ENCODE data around the gene CACNA1A. TPM values are rescaled to one million over a fixed set of nuclear protein-coding genes. Genes with fewer than 3 reads are reported as not detected.

CACNA1A gene
- total RNA-seq, 1 donor from 2014 or later = 16.5 TPM

DNA sequence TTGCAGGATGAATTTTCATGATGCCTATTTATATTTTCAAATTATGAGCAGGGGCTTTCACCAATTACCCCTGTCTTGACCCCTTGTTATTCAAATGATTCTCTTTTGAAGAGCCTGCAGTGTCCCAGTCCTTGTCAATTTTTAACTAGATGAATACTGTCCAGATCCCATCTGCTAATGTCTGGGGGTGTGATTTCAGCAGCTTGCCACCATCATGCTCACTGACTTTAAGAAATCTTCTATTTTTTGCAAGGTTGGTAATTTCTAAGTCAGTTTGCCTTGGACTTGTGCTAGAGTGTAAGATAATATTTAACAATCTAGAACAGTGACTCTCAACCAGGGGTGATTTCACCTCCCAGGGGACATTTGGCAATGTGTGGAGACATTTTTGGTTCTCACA is 106.0 kb downstream of the CACNA1A start:
- H3K27ac Mint-ChIP-seq = no peak overlapping the region
- no peaks in the 10 kb centered on the region for H3K36me3 Mint-ChIP-seq
- peaks cover 6% of the 10 kb centered on the region for H3K9me3 Mint-ChIP-seq
- H3K27me3 Mint-ChIP-seq (ENCODE audit: insufficient read depth, low read depth) = peaks cover 4% of the 10 kb centered on the region
- H3K4me3 ChIP-seq = no peak overlapping the region
- no peaks in the 10 kb centered on the region for H3K79me2 ChIP-seq (ENCODE audit: low read depth)
- H3K9me3 ChIP-seq (ENCODE audit: low read depth) = no peaks in the 10 kb centered on the region
- no peaks in the 10 kb centered on the region for H3F3A ChIP-seq (ENCODE audit: low read depth)
- H3K27ac ChIP-seq = no peak overlapping the region
- H3K9ac ChIP-seq = no peak overlapping the region
- no peaks in the 10 kb centered on the region for H3K27me3 ChIP-seq
- H2AFZ ChIP-seq (replicated peaks) = no peak overlapping the region
- H3K36me3 ChIP-seq = no peaks in the 10 kb centered on the region
- no peak overlapping the region for H3K4me2 ChIP-seq
- DNase-seq (ENCODE audit: low spot score) = no peak
- H4K20me1 ChIP-seq (ENCODE audit: low read depth) = no peaks in the 10 kb centered on the region
- peaks cover 23% of the 10 kb centered on the region for H3K4me1 Mint-ChIP-seq
- peaks cover 4% of the 10 kb centered on the region for H3K4me1 ChIP-seq
- no peak for TF ChIP-seq EZH2 (IDR thresholded peaks at IDR 0.05)
- no peak for TF ChIP-seq EZH2phosphoT487 (IDR thresholded peaks at IDR 0.05)
- TF ChIP-seq, protein P1, sequence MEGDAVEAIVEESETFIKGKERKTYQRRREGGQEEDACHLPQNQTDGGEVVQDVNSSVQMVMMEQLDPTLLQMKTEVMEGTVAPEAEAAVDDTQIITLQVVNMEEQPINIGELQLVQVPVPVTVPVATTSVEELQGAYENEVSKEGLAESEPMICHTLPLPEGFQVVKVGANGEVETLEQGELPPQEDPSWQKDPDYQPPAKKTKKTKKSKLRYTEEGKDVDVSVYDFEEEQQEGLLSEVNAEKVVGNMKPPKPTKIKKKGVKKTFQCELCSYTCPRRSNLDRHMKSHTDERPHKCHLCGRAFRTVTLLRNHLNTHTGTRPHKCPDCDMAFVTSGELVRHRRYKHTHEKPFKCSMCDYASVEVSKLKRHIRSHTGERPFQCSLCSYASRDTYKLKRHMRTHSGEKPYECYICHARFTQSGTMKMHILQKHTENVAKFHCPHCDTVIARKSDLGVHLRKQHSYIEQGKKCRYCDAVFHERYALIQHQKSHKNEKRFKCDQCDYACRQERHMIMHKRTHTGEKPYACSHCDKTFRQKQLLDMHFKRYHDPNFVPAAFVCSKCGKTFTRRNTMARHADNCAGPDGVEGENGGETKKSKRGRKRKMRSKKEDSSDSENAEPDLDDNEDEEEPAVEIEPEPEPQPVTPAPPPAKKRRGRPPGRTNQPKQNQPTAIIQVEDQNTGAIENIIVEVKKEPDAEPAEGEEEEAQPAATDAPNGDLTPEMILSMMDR (IDR thresholded peaks at IDR 0.05) = no peak
- H3K4me3 Mint-ChIP-seq = no peak overlapping the region

DNA sequence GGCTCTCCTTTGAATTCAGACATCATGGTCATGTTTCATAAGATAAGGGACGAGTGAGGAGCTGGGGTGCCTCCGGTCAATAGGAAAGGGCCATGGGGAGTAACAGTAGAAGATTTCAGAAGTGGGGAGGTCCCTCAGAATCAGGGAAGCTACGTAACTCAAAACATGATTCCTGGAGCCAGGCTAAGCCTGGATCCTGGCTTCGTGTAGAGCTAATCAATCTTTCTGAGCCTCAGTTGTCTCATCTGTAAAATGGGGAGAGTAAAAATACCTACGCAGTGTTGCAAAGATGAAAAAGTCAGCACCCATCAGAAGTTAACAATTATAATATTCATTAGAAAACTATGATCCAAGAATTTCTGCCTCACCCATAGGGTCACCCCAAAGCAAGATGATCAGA is 106.5 kb downstream of the CACNA1A start:
- TF ChIP-seq EZH2 (IDR thresholded peaks at IDR 0.05) = no peak
- TF ChIP-seq EZH2phosphoT487 (IDR thresholded peaks at IDR 0.05) = no peak
- TF ChIP-seq, protein P1 (IDR thresholded peaks at IDR 0.05) = no peak
- H3K4me2 ChIP-seq = no peak overlapping the region
- no peaks in the 10 kb centered on the region for H4K20me1 ChIP-seq (ENCODE audit: low read depth)
- peaks cover 4% of the 10 kb centered on the region for H3K4me1 ChIP-seq
- no peaks in the 10 kb centered on the region for H3K36me3 ChIP-seq
- H3K4me3 Mint-ChIP-seq = no peak overlapping the region
- H3K4me3 ChIP-seq = no peak overlapping the region
- H3K9me3 Mint-ChIP-seq = peaks cover 6% of the 10 kb centered on the region
- H3K27ac ChIP-seq = no peak overlapping the region
- H3K9me3 ChIP-seq (ENCODE audit: low read depth) = no peaks in the 10 kb centered on the region
- H3F3A ChIP-seq (ENCODE audit: low read depth) = no peaks in the 10 kb centered on the region
- peaks cover 23% of the 10 kb centered on the region for H3K4me1 Mint-ChIP-seq
- H3K36me3 Mint-ChIP-seq = no peaks in the 10 kb centered on the region
- H3K79me2 ChIP-seq (ENCODE audit: low read depth) = no peaks in the 10 kb centered on the region
- H3K27me3 ChIP-seq = no peaks in the 10 kb centered on the region
- peaks cover 4% of the 10 kb centered on the region for H3K27me3 Mint-ChIP-seq (ENCODE audit: insufficient read depth, low read depth)
- H3K9ac ChIP-seq = no peak overlapping the region
- no peak overlapping the region for H3K27ac Mint-ChIP-seq
- no peak for DNase-seq (ENCODE audit: low spot score)
- H2AFZ ChIP-seq (replicated peaks) = no peak overlapping the region

DNA sequence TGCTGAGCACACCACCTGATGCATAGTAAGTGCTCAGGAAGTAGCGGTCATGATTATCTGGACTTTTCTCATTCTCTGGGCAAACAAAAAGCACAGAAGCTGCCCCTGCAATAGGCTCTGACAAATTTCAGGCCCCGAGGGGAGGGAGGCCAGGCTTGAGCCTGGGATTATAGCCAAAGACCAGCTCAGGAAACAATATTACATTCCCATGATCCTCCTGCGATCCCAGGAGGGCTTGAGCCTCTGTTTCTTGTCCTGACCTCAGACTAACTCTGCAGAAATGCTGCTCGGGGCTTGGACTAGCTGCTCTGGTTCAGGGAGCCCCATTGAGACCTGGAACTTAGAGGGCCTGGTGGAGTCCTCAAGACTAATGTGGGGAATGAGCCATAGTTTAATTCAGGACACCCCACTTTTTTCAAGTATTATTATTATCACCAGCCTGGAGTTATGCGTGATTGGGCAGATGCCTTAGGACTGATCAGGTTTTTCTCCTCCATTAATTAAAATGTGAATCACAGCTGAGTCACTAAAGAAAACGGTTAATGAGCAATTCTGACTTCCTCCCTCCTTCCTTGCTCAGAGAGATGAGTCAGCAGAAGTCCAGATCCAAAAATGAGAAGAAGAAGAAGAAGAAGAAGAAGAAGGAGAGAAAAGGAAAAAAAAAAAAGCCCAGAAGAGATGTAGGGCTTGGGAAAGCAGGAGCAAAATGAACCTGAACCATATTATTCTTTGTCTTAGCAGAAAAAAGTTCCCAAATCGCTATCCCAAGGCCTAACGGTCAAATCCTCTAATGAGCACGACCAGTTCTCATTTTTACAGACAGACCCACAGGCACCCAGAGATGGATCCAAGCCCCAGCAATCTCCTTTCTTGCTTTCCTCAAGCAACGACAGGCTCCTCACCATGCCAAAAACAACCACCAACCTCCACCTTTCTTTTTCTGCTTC is 107.2 kb downstream of the CACNA1A start:
- no peaks in the 10 kb centered on the region for H3K36me3 ChIP-seq
- no peaks in the 10 kb centered on the region for H3F3A ChIP-seq (ENCODE audit: low read depth)
- no peak overlapping the region for H3K9ac ChIP-seq
- peaks cover 4% of the 10 kb centered on the region for H3K4me1 ChIP-seq
- H4K20me1 ChIP-seq (ENCODE audit: low read depth) = no peaks in the 10 kb centered on the region
- no peak overlapping the region for H3K4me3 Mint-ChIP-seq
- H3K27ac ChIP-seq = no peak overlapping the region
- no peaks in the 10 kb centered on the region for H3K9me3 ChIP-seq (ENCODE audit: low read depth)
- no peaks in the 10 kb centered on the region for H3K79me2 ChIP-seq (ENCODE audit: low read depth)
- H3K4me1 Mint-ChIP-seq = peaks cover 23% of the 10 kb centered on the region
- peak overlapping the region; percentile 7 for H3K27ac Mint-ChIP-seq
- DNase-seq (ENCODE audit: low spot score) = no peak
- H2AFZ ChIP-seq (replicated peaks) = no peak overlapping the region
- no peak overlapping the region for H3K4me3 ChIP-seq
- H3K27me3 Mint-ChIP-seq (ENCODE audit: insufficient read depth, low read depth) = peaks cover 4% of the 10 kb centered on the region
- H3K27me3 ChIP-seq = peaks cover 5% of the 10 kb centered on the region
- H3K36me3 Mint-ChIP-seq = no peaks in the 10 kb centered on the region
- TF ChIP-seq EZH2phosphoT487 (IDR thresholded peaks at IDR 0.05) (no peak), EZH2 (IDR thresholded peaks at IDR 0.05) (no peak)
- TF ChIP-seq, protein P1 (IDR thresholded peaks at IDR 0.05) = no peak
- H3K4me2 ChIP-seq = no peak overlapping the region
- H3K9me3 Mint-ChIP-seq = peaks cover 6% of the 10 kb centered on the region

Data from neural progenitor cell (in vitro differentiated cells).